Prostate gland (tissue), 2 donors: Measurements from ENCODE around the gene NINJ1. TPM values are rescaled to one million over a fixed set of nuclear protein-coding genes. Genes with fewer than 3 reads are reported as not detected.
A peak's percentile ranks its signal among the peaks of the same experiment; 100 is the strongest.

Source experiments
- DNase-seq: peaks from one replicate; pipeline ENCODE4 v3.0.0-alpha.2; 2019; ENCODE audit warnings: low spot score
- H3K27ac ChIP-seq, 2 donors: fragments of 200-600 bp; sonication (generic); 2 replicates each; pipeline ENCODE4 v1.5.1; 2017 to 2019
- H3K27me3 ChIP-seq: fragments of 200-600 bp; sonication (generic); replicated peaks from 2 replicates; pipeline ENCODE4 v1.5.1; 2019; ENCODE audit not compliant: insufficient read depth
- H3K36me3 ChIP-seq, 2 donors: fragments of 200-600 bp; sonication (generic); 1 replicate in 1 of 2; 2 replicates in 1 of 2; pipeline versions ENCODE4 v1.5.1 to v1.8.1; 2017 to 2019
- H3K4me1 ChIP-seq: fragments of 200-600 bp; sonication (generic); replicated peaks from 2 replicates; pipeline ENCODE4 v1.5.1; 2019
- H3K4me3 ChIP-seq, 2 donors: fragments of 200-600 bp; sonication (generic); 2 replicates each; pipeline ENCODE4 v1.5.1; 2017 to 2019
- H3K9me3 ChIP-seq: fragments of 200-600 bp; sonication (generic); 2 replicates; pipeline ENCODE4 v1.5.1; 2017
- POLR2A ChIP-seq: fragments of 450-650 bp; IDR thresholded peaks from one replicate; pipeline ENCODE4 v1.6.1; 2016; ENCODE audit warnings: antibody characterized with exemption, mild to moderate bottlenecking
- POLR2AphosphoS5 ChIP-seq: sonication (generic); formaldehyde crosslinking; IDR thresholded peaks from one replicate; pipeline ENCODE4 v1.6.1; 2017; ENCODE audit warnings: antibody characterized with exemption
- WGBS: methylation state at CpG from one replicate; pipeline ENCODE4 v1.1.5; 2018; 5-methylcytosine and 5-hydroxymethylcytosine counted together
- intact Hi-C: fragments of 100-400 bp; cut with DNase I; formaldehyde crosslinking; loops from one replicate; pipeline ENCODE4 v1.14.2; 2022
- total RNA-seq, 2 donors: library from RNA; depleted of rRNA; stranded (reverse); fragments of >200 nt; gene quantifications; one replicate each; pipeline ENCODE4 v1.1.0, GENCODE V29; 2016
- TF ChIP-seq, protein P1 (sequence below), 4 experiments: fragments of 200-600 bp in 2 of 4; fragments of 450-650 bp in 2 of 4; sonication (generic) in 2 of 4; IDR thresholded peaks; 1 replicate in 3 of 4; 2 replicates in 1 of 4; pipeline ENCODE4 v1.5.1; 2016 to 2019; ENCODE audit warnings: antibody characterized with exemption in 4 of 4, mild to moderate bottlenecking in 2 of 4, moderate library complexity in 2 of 4

Gene NINJ1
- total RNA-seq, 2 donors from 2014 or later = 139 to 183 TPM

- intact Hi-C loops = no loop called here
- H3K4me1 ChIP-seq = peaks cover 12% of the 10 kb centered on the region
- no peaks in the 10 kb centered on the region for H3K27me3 ChIP-seq
- H3K36me3 ChIP-seq = no peaks in the 10 kb centered on the region
- no peaks in the 10 kb centered on the region for H3K9me3 ChIP-seq
- TF ChIP-seq POLR2A (no peak), POLR2AphosphoS5 (no peak)
- TF ChIP-seq, protein P1, sequence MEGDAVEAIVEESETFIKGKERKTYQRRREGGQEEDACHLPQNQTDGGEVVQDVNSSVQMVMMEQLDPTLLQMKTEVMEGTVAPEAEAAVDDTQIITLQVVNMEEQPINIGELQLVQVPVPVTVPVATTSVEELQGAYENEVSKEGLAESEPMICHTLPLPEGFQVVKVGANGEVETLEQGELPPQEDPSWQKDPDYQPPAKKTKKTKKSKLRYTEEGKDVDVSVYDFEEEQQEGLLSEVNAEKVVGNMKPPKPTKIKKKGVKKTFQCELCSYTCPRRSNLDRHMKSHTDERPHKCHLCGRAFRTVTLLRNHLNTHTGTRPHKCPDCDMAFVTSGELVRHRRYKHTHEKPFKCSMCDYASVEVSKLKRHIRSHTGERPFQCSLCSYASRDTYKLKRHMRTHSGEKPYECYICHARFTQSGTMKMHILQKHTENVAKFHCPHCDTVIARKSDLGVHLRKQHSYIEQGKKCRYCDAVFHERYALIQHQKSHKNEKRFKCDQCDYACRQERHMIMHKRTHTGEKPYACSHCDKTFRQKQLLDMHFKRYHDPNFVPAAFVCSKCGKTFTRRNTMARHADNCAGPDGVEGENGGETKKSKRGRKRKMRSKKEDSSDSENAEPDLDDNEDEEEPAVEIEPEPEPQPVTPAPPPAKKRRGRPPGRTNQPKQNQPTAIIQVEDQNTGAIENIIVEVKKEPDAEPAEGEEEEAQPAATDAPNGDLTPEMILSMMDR (IDR thresholded peaks at IDR 0.05) = no peak
- no peak overlapping the region for H3K27ac ChIP-seq
- DNase-seq = no peak
- 88% methylated on average over 14 of the region's 14 CpGs for WGBS
- H3K4me3 ChIP-seq = no peak overlapping the region
Measured at GRCh38 chr9:93122721-93123221, 11.3 kb downstream of the NINJ1 start.

GRCh38 chr9:93121316-93122241 is 12.5 kb downstream of the NINJ1 start:
- Histone ChIP-seq H3K4me1 (peaks cover 3% of the 10 kb centered on the region), H3K27ac (no peak overlapping the region), H3K9me3 (no peaks in the 10 kb centered on the region), H3K27me3 (no peaks in the 10 kb centered on the region), H3K36me3 (no peaks in the 10 kb centered on the region), H3K4me3 (no peak overlapping the region)
- intact Hi-C loops = no loop called here
- 87% methylated on average over 20 of the region's 20 CpGs for WGBS
- DNase-seq = no peak
- no peak for TF ChIP-seq POLR2AphosphoS5
- TF ChIP-seq, protein P1 (IDR thresholded peaks at IDR 0.05) = no peak
- TF ChIP-seq POLR2A = no peak

GRCh38 chr9:93120846-93121315 is 13.2 kb downstream of the NINJ1 start:
- 88% methylated on average over 8 of the region's 11 CpGs for WGBS
- Histone ChIP-seq H3K4me3 (no peak overlapping the region), H3K27me3 (no peaks in the 10 kb centered on the region), H3K27ac (peak overlapping the region in 1 of 2 donors; percentile 62), H3K36me3 (no peaks in the 10 kb centered on the region), H3K9me3 (no peaks in the 10 kb centered on the region), H3K4me1 (no peaks in the 10 kb centered on the region)
- TF ChIP-seq, protein P1 (IDR thresholded peaks at IDR 0.05) = no peak
- TF ChIP-seq POLR2A (no peak), POLR2AphosphoS5 (no peak)
- DNase-seq = no peak
- intact Hi-C loops = no loop called here

DNA sequence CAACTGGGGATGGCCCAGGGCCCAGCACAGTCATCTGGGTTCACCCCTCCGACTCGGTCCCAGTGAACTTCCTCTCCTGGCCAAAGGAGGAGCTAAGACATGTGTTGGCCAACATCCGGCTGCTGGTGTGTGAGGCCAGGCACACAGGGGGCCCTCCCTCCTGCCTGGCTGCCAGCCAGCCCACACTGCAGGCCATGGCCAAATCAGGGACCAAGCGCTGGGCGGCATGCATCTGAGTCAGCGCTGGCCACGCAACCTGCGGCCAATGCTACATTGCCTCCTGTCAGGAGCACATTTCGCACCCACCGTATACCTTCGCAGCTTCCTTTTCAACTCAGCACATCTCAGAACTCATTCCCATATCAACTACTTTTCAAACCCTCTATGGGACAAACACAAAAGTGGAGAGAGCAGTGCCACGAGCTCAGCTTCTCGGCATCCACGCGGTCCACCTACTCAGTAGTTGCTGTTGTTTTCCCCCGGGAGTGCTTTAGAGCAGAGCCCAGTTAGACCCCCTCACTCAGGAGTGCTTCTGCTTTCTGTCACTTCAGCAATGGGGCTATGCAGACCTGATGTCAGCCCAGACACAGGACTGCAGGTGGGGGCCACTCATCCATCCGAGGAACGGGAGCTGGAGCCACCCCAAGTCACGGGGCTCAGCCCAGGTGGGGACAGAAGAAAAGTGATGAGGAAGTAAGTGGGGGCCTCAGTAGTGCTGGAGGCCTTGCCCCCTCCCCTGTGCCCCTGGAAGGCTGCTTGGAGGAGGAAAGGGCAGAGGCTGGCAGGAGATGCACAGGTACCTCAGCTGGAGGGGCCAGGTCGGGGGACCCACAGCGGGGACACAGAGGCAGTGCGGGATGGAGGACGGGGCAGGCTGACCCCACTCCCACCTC is 13.9 kb downstream of the NINJ1 start:
- no peaks in the 10 kb centered on the region for H3K4me1 ChIP-seq
- WGBS = 39% methylated on average over 23 of the region's 23 CpGs
- DNase-seq = peak; percentile 90
- no peaks in the 10 kb centered on the region for H3K27me3 ChIP-seq
- intact Hi-C loops = no loop called here
- no peaks in the 10 kb centered on the region for H3K9me3 ChIP-seq
- H3K36me3 ChIP-seq = no peaks in the 10 kb centered on the region
- peak overlapping the region; percentile 52 to 62 for H3K27ac ChIP-seq
- TF ChIP-seq, protein P1 (IDR thresholded peaks at IDR 0.05) = peak in 2 of 4 experiments; percentile 67 to 79
- TF ChIP-seq POLR2A = no peak
- peak; percentile 92 for TF ChIP-seq POLR2AphosphoS5
- H3K4me3 ChIP-seq = no peak overlapping the region
